ENCODE results near the gene TXNDC2.

GRCh38 chr18:9927392-9928063, 41.8 kb downstream of the TXNDC2 start:
- no peak for TF ChIP-seq POLR2A (IDR thresholded peaks at IDR 0.05)
- TF ChIP-seq CTCF (IDR thresholded peaks at IDR 0.05), result no peak
